GM19324 (cell line): ENCODE data around the gene PLEKHG7.
"Not testable (repeated sequence)": the region's sequence is repeated elsewhere in the genome, so short reads cannot be mapped to it uniquely, and the experiment has no call there.

Experiments
- ATAC-seq: cut with Tn5 transposase; IDR thresholded peaks from one replicate; pipeline ENCODE4 v1.9.1; 2021; ENCODE audit warnings: mild to moderate bottlenecking, moderate library complexity; ENCODE audit not compliant: unreplicated experiment, low FRiP score

Gene PLEKHG7

DNA sequence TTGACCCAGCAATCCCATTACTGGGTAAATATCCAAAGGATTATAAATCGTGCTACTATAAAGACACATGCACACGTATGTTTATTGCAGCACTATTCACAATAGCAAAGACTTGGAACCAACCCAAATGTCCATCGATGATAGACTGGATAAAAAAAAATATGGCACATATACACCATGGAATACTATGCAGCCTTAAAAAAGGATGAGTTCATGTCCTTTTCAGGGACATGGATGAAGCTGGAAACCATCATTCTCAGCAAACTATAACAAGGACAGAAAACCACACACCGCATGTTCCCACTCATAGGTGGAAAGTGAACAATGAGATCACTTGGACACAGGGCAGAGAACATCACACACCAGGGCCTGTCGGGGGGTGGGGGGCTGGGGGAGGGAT, 91.6 kb downstream of the PLEKHG7 start:
- not testable (repeated sequence) for ATAC-seq

DNA sequence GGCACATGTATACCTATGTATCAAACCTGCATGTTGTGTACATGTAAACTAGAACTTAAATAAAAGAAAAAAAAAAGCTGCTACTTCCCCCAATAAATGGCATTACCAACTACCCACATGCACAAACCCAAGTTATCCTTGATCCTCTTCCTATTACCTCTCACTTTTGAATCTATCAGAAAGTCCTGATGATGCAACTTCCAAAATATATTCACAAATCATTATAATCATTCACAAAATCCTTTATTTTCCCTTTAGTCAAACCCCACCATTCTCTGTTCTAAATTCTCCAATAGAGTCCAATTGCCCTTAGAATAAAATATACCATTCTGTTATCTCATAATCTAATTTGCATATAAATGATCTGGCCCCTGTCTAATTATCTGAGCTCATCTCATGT, 92.0 kb downstream of the PLEKHG7 start:
- no peak for ATAC-seq

DNA sequence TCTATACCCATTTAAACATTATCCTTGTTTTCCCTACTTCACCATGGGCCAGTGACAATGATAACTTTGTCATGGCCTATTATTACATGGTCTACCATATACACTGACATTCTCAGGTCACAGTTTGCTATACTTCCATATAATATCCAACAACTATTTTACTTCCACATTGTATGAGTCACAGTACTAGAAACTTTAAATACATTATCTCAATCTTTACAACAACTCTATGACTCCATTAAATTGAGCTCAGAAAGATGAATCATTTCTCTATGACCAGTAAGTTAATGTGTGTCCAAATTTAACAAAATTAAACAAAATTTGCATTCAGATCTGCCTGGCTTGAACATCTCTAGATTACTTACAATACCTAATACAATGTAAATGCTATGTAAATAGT, 93.9 kb downstream of the PLEKHG7 start:
- no peak for ATAC-seq

DNA sequence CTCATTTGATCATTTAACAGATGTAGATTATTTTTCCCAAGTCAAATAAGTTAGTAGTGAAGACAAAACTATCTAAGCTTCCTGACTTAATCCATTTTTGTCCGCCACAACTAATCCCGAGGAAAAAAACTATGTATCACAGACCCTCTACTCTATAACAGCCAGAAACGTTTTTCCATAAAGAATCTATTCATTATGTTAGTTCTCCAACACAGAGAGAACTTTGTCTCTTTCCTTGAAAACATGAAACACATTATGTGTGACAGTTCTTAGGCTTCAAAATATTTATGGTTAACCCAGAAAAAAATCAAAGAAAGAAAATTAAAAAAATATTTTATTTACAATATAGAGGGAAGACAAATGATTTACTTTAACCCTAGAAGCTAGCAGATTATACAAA, 100.1 kb downstream of the PLEKHG7 start:
- no peak for ATAC-seq

DNA sequence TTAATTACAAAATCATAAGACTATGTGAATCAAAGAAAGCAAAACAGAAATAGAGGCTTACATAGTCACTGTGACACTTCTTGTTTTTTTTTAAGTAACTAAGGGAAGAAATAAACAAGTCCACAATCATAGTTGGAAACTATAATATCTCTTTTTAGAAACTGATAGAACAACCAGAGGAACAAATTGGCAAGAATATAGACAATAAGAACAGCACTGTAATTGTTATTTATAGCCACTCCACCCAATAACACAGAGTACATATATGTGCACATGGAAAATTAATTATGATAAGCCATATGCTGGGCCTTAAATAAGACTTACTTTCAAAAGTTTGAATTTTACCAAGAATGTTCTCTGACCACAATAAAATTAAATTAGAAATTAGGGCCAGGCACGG, 101.1 kb downstream of the PLEKHG7 start:
- no peak for ATAC-seq

DNA sequence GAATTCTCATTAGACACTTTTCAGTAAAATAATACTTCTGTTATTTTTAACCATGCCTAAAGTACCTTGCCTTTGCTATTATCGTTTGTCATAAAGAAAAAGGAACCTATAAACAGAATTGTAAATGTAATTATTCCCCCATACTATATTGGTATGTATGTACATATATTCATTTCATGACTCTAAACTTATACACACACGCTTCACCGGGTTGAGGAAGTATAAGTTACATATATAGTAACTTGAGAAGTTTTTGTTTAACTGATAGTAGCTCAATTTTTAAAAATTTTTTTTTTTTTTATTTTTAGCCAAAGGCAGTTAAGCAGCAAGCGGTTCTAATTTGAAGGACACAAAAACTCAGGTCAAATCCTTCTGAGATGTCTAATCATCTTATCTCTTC, 107.6 kb downstream of the PLEKHG7 start:
- ATAC-seq: no peak

DNA sequence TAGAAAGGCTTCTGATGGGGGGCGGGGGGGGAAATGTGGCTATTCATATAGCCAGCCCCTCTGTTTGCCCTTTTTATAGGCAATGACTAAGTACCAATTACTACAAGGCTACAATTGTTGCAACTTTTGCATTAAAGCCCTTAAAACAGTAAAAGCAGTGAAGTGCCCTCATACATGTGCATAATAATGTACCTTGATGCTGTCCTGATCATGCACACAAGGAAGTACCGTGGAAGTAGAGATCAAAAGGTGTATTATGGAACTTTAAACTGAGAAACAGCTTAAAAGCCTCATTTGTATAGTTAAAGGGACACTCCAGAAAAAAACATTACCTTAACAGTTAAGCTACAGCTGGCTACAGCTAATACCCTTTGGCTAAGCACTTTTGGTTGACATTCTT, 111.8 kb downstream of the PLEKHG7 start:
- ATAC-seq: no peak

DNA sequence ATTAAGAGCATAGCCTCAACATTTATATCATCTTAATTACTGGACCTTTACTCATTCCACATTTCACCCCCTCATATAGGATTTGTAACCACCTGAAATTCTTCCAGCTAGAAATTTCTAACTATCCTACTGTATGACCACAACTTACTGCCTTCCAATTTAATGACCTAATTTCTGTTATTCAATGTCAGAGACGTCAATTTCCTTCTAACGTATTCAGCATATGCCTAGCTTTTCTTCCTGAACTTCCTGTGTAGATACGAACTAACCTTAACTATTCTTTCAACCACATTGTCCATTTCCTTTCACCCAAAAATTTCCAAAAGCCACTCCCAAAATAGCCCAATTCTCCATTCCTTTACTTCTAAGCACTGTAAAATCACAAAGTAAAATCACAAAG, 118.4 kb downstream of the PLEKHG7 start:
- ATAC-seq: no peak
